Activated T-cell treated with anti-CD3 and anti-CD28 coated beads for 48 hours (primary cell): ENCODE data around the gene PAX3.

Experiments used
- DNase-seq: peaks from one replicate; pipeline ENCODE4 v3.0.0-alpha.2; 2020; ENCODE audit warnings: low read depth

The PAX3 gene

GRCh38 chr2:222310747-222311318, 12.0 kb upstream of the PAX3 start:
- DNase-seq, result no peak

GRCh38 chr2:222309766-222310165, 11.0 kb upstream of the PAX3 start:
- no peak for DNase-seq

- no peak for DNase-seq
These were observed 10.6 kb upstream of the PAX3 start for GRCh38 chr2:222309361-222309760.

DNA sequence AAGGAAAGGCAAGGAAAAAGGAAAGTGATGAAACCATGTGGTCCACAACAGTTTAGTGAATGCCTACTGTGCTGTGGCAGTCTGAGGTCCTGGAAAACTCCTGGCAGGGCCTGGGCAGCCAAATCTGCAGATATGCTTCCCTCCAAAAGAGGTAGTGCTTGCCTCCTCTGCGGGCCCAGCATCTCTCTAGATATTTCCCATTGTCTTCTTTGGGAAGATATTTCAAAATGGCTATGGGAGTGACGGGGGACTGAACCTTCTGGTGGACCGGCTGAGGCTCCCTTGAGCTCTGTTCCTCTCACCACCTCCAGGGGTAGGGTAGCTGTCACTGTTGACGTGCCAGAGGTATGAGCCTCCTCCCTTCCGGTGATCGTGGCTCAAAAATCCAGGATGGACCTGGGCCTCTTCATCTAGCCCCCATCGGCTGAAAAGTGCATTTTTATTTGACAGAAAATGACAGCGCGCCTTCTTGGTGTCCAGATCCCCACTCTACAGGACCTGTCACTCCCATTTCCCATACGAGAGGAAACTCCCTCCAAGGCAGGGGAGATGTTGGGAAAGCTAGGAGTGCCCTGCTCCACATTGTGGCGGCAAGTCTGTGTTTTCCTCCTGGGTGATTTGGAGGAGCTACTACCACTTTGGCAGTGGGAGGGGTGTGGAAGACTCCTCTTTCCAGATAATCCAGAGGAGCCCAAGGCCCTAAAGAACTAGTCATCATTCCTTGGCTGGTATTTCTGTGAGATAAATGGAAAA, 9.4 kb upstream of the PAX3 start:
- DNase-seq, result no peak

DNA sequence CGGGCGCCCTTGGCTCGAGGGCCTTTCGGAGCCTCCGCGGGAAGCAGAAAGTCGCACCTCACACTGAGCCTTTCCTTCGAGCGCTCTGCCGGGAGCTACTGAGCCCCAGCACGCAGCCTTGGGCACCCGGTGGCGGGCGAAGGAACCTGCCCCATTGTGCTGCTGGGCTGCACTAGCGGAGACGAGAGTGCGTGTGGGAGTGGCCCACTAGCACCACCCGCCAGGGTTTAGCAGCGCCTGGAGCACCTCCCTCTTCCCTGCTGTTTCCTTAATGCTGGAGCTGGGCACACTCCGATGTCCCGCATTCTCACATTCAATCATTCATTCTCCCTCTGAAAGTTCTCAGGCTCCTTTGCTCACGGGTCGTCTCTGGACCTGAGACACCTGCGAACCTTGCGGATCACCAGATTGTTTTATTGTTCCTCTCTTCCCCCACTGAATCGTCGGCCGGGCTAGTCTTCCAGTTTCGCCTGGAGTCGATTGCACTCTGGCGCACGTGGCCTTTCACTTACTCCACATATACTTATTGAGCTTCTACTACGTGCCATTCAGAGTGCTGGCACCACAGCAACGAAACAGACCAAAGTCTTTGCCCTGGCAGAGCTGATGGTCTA, 8.5 kb upstream of the PAX3 start:
- DNase-seq, result no peak

- no peak for DNase-seq
These were observed 7.8 kb upstream of the PAX3 start for GRCh38 chr2:222306393-222307142.

- no peak for DNase-seq
These were observed 7.0 kb upstream of the PAX3 start for GRCh38 chr2:222305516-222306392.

DNA sequence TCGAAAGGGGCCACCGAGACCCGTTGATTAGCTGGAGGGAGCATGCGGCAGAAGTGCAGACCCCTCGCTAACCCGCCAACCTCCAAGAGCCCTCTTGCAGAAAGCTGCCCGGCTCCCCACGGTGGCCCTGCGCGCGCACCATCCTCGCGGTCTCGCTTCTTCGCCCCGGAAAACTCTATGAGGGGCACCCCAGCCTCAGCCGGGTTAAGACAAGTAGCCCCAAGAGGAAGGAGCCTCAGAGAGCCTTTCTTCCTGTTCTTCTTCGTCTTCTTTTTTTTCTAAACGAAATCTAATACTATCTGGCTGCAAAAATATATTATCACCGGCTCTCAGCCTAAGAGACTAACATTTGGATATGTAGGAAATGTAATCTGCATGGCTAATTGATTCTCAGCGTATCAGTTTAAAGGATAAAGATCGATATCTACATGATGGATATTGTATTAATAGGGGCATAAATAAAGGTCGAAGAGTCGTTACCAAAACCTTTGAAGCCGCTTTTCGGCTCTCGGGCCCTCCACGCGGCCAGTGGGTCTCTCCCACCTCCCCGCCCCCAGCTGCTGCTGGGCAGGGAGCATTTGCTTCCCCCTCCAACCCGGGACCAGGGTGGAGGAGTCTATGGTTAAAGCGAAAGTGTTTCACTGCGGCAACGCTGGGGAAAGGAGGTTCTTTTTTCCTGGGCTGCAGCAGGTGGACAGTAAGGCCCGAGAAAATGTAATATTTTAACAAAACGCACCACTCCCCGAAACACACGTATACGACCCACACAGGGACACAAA, 6.1 kb upstream of the PAX3 start:
- DNase-seq, result no peak

DNA sequence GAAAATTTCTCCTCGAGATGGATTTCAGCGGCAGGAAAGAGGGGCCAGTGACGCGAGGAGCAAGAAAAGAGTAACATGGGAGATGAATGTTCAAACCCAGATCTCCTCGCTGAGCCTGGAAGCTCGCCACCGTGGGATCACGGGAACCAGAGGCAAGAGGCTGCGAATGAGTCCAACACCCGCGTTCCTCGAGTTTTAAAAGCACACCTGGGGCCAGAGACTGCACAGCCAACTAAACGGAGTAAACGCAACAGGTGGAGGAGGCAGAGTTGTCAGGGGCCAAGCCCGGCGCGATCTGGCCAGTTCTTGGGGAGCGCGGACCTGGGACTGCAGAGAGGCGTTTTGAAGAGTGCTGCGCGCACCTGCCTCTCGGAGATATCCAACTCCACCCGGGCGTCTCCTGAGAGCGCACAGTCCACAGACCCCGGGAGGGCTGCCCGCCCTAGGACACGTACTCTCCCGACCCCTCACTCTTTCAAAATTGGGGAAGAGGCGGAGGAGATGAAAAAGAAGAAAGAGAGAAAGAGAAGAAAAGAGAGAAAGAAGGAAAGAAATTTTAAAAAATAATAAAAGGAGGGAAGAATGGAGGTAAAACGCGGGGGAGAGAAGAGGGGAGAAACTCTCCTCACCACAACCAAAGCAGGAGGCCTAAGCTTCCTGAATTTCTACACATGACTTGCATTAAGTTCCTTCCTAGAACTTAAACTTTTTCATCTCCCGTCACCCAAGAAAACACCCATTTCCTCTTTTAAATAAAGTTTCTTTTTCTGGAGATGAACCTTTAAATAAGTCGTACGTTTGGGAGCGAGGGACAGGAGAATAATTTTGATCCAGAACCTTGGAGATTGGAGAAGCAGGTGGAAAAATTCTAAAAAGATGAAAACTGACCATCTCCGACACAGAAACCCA, 5.3 kb upstream of the PAX3 start:
- no peak for DNase-seq

DNA sequence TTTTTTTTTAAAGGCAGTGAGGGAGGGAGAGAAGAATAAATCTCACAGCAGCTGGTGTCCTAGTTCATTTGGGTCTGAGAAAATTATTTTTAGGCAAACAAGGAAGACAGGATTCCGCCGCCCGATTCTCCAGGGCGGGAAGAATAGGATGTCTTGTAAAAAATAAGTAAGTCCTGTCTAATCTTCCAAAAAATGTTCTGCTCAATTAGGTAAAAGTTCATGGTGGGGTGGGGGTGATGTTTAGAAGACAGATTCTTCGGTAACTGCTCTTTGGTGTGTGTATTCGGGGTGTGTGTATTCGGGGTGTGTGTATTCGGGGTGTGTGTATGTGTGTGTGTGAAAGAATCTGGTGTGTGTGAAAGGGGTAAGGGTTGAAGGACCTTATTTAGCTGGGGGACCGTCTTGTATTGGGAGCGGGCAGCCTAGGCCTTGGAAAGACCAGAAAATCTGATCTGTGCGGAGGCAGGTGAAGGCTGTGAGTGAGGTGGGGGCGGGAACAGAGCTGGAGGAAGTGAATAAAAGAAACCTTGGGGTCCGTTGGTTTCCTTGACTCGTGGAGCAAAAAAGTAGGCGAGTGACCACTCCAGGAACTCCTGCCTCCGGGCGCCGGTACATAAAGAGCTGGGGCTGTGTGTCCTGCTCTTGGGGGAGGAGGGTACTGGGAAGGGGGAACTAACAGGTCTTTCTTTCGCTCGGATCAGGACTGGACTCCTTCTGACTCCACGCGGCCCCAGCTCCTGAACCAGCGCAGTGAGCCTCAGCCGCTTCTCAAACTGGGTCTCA, 4.4 kb upstream of the PAX3 start:
- DNase-seq, result no peak

- DNase-seq, result no peak
These were observed 3.6 kb upstream of the PAX3 start for GRCh38 chr2:222302178-222303018.

DNA sequence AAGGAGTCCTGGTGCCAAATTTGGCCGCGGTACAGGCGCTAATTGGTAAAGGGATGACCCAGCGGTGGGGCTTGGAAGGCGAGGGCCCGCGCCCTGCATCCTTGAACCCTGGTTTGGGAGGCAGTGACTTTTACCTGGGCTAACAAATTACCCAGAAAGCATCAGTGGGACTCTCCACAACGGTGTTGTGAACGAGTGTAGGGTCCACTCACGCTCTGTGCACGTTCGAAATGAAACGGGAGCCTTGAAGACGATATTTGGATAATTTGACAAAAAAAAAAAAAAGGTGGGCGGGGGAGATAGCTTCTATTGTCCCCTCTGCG, 3.0 kb upstream of the PAX3 start:
- no peak for DNase-seq

- no peak for DNase-seq
These were observed 2.4 kb upstream of the PAX3 start for GRCh38 chr2:222301053-222301795.

DNA sequence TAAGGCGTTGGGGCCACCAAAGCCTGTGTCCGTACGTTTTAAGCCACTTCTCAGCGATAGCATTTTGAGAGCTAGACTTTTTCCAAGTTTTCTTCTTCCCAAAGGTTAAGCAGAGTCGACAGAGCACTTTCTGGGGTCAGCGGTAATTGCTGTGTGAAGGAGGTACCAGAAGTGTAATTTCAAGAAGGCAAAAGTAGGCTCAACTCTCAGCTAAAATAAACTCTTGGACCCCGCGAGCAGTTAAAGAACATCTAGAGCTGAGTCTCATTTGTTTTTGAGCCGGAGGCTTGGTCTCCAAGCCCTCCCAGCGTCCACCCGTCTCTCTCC, 1.9 kb upstream of the PAX3 start:
- no peak for DNase-seq

GRCh38 chr2:222299906-222300725, 1.3 kb upstream of the PAX3 start:
- DNase-seq, result no peak

GRCh38 chr2:222298001-222298310, 842 bp downstream of the PAX3 start:
- no peak for DNase-seq

DNA sequence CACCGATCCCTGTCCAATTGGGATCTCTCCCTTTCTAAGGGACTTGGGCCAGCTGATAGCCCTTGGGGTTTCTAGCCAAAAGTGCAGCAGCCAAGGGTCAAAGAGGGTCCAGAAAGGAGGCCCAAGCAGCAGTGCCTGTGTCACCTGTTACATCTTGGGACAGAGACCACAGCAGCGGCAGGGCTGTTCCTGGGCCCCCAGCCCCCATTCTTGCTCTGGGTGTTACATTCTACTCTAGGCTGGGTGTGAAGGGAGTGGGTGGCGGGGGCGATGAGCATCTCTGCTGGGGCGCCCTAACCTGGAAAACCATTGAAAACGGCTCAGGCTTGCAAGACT, 1.2 kb downstream of the PAX3 start:
- no peak for DNase-seq
